K562 (cell line): Measurements from ENCODE around the gene CDK11A. TPM values are rescaled to one million over a fixed set of nuclear protein-coding genes. Genes with fewer than 3 reads are reported as not detected.

Experiments
- ATAC-seq: fragments of 200-7000 bp; cut with Tn5 transposase; 3 replicates; pipeline ENCODE4 v1.9.1; 2020; ENCODE audit warnings: moderate library complexity
- BruUV-seq: library from RNA; stranded (reverse); fragments of 400-500 nt; replicated peaks from 2 replicates; lab custom pipeline; 2021; lab: Mats Ljungman, UMichigan
- CTCF ChIA-PET: fragments of 300-600 bp; formaldehyde crosslinking; extraction: SDS; loops from one replicate; lab custom pipeline; 2021; ENCODE audit warnings: low intra/inter-chr PET ratio; lab: Yijun Ruan, JAX
- POLR2A ChIA-PET: fragments of 300-600, 350-650 bp; sonication (Branson Sonifier 250); formaldehyde crosslinking; extraction: SDS; loops from one replicate; lab custom pipeline; 2021; ENCODE audit warnings: antibody characterized with exemption, inconsistent platforms; lab: Yijun Ruan, JAX
- DNase-seq, 4 experiments: peaks; one replicate each; pipeline versions ENCODE4 v3.0.0 to v3.0.0-alpha.2; 2011 to 2018; ENCODE audit warnings: low spot score in 3 of 4, mixed read lengths in 3 of 4; ENCODE audit errors: extremely low read depth in 1 of 4
- FAIRE-seq: peaks from 2 replicates; lab custom pipeline; 2011; peaks lifted over from hg19 to GRCh38; lab: Jason Lieb, UNC
- H2AFZ ChIP-seq: 2 replicates; pipeline ENCODE4 v1.6.0; 2011; ENCODE audit warnings: low read depth, low read length, control low read depth, inconsistent platforms
- H3K27ac ChIP-seq: fragments of 200-600 bp; 3 replicates; pipeline ENCODE4 v1.8.0; 2011; ENCODE audit warnings: low read depth, mild to moderate bottlenecking, control low read depth, inconsistent platforms, low read length, moderate library complexity, mixed read lengths; ENCODE audit errors: extremely low read depth
- H3K27me3 ChIP-seq, 2 experiments: fragments of 300-600 bp in 1 of 2; 2 replicates in 1 of 2; 3 replicates in 1 of 2; pipeline versions ENCODE4 v1.6.0 to v1.8.0; 2011; ENCODE audit warnings: inconsistent platforms in 2 of 2, low read length in 2 of 2, mild to moderate bottlenecking in 1 of 2, mixed read lengths in 1 of 2, moderate library complexity in 1 of 2; ENCODE audit not compliant: control insufficient read depth in 2 of 2, insufficient read depth in 2 of 2
- H3K36me3 ChIP-seq: fragments of 300-600 bp; 3 replicates; pipeline ENCODE4 v1.8.0; 2011; ENCODE audit warnings: mild to moderate bottlenecking, low read length, inconsistent platforms; ENCODE audit not compliant: control insufficient read depth, insufficient read depth
- H3K4me1 ChIP-seq, 2 experiments: fragments of 200-600 bp in 1 of 2; replicated peaks in 1 of 2; 2 replicates in 1 of 2; 3 replicates in 1 of 2; pipeline versions ENCODE4 v1.5.1 to v1.8.0; 2011; ENCODE audit warnings: inconsistent platforms in 2 of 2, low read length in 2 of 2, mild to moderate bottlenecking in 1 of 2, mixed read lengths in 1 of 2, moderate library complexity in 1 of 2; ENCODE audit not compliant: control insufficient read depth in 2 of 2, insufficient read depth in 2 of 2
- H3K4me2 ChIP-seq: 2 replicates; pipeline ENCODE4 v1.6.1; 2011; ENCODE audit warnings: low read length, control low read depth, inconsistent platforms, mixed read lengths; ENCODE audit not compliant: insufficient read depth
- H3K4me3 ChIP-seq: fragments of 200-600 bp; sonication (generic), shearing (Covaris generic); 2 replicates; pipeline ENCODE4 v1.5.1; 2016; ENCODE audit warnings: control low read depth, inconsistent platforms
- H3K79me2 ChIP-seq: fragments of 200-600 bp; 3 replicates; pipeline ENCODE4 v1.8.0; 2011; ENCODE audit warnings: low read length, inconsistent platforms; ENCODE audit not compliant: control insufficient read depth, insufficient read depth
- H3K9ac ChIP-seq, 2 experiments: 2 replicates each; pipeline versions ENCODE4 v1.6.0 to v1.6.1; 2011; ENCODE audit warnings: low read depth in 2 of 2, low read length in 2 of 2, control low read depth in 1 of 2, inconsistent platforms in 1 of 2, mild to moderate bottlenecking in 1 of 2, mixed read lengths in 1 of 2; ENCODE audit not compliant: insufficient read depth in 1 of 2
- H3K9me1 ChIP-seq: one replicate; pipeline ENCODE4 v1.6.0; 2011; ENCODE audit warnings: inconsistent platforms, mild to moderate bottlenecking, low read length, moderate library complexity; ENCODE audit not compliant: control insufficient read depth, insufficient read depth
- H3K9me3 ChIP-seq: replicated peaks from 2 replicates; pipeline ENCODE4 v1.5.1; 2011; ENCODE audit warnings: low read depth, low read length, inconsistent platforms; ENCODE audit not compliant: control insufficient read depth, insufficient read depth
- H4K20me1 ChIP-seq: replicated peaks from 2 replicates; pipeline ENCODE4 v1.6.1; 2011; ENCODE audit warnings: low read length, inconsistent platforms, mixed read lengths; ENCODE audit not compliant: control insufficient read depth, insufficient read depth
- ARID3A ChIP-seq: IDR thresholded peaks from 2 replicates; pipeline ENCODE4 v1.6.1; 2012; ENCODE audit warnings: low read depth, low read length, improper control_type of control experiment, borderline replicate concordance
- DACH1 ChIP-seq: fragments of 450-650 bp; IDR thresholded peaks from 2 replicates; pipeline ENCODE4 v1.6.1; 2018; ENCODE audit not compliant: partially characterized antibody
- HDAC6 ChIP-seq: IDR thresholded peaks from 2 replicates; pipeline ENCODE4 v1.6.1; 2012; ENCODE audit warnings: low read depth, mild to moderate bottlenecking, control low read depth, inconsistent platforms, low read length, moderate library complexity
- IRF2 ChIP-seq: sonication (generic); formaldehyde crosslinking; IDR thresholded peaks from 2 replicates; pipeline ENCODE4 v1.8.1; 2022; ENCODE audit warnings: mild to moderate bottlenecking, missing genetic modification reagents
- KDM4B ChIP-seq, 2 experiments: fragments of 450-650 bp in 1 of 2; sonication (generic) in 1 of 2; IDR thresholded peaks; 2 replicates each; pipeline ENCODE4 v1.6.1; 2016 to 2017; ENCODE audit warnings: borderline replicate concordance in 2 of 2, antibody characterized with exemption in 1 of 2, low read depth in 1 of 2, mild to moderate bottlenecking in 1 of 2
- MLX ChIP-seq, 2 experiments: fragments of 450-650 bp in 1 of 2; sonication (generic) in 1 of 2; formaldehyde crosslinking; conservative IDR thresholded peaks; 2 replicates each; pipeline versions ENCODE4 v1.4.0 to v1.8.1; 2020 to 2022; ENCODE audit warnings: mild to moderate bottlenecking in 1 of 2, missing genetic modification reagents in 1 of 2
- NR3C1 ChIP-seq: sonication (generic); formaldehyde crosslinking; IDR thresholded peaks from 2 replicates; pipeline ENCODE4 v1.8.1; 2022; ENCODE audit warnings: missing genetic modification reagents
- RBM25 ChIP-seq: fragments of 200-400 bp; formaldehyde crosslinking; IDR thresholded peaks from 2 replicates; pipeline ENCODE4 v1.6.1; 2018; ENCODE audit warnings: low read length, low read depth, moderate library complexity; ENCODE audit not compliant: severe bottlenecking
- RFX1 ChIP-seq: fragments of 450-650 bp; IDR thresholded peaks from 2 replicates; pipeline ENCODE4 v1.6.1; 2016; ENCODE audit warnings: mild to moderate bottlenecking, moderate library complexity
- RREB1 ChIP-seq: fragments of 250-450 bp; sonication (Bioruptor Pico); IDR thresholded peaks from 2 replicates; pipeline ENCODE4 v1.4.0; 2020
- SNAPC5 ChIP-seq: fragments of 250-450 bp; sonication (Bioruptor Pico); IDR thresholded peaks from 2 replicates; pipeline ENCODE4 v1.8.0; 2021; ENCODE audit warnings: moderate library complexity, mild to moderate bottlenecking, inconsistent platforms
- TARDBP ChIP-seq: fragments of 450-650 bp; IDR thresholded peaks from 2 replicates; pipeline ENCODE4 v1.6.1; 2016
- ZNF165 ChIP-seq: fragments of 250-450 bp; sonication (Bioruptor Pico); IDR thresholded peaks from 2 replicates; pipeline ENCODE4 v1.4.0; 2020; ENCODE audit warnings: borderline replicate concordance
- ZNF174 ChIP-seq: fragments of 250-450 bp; sonication (Bioruptor Pico); IDR thresholded peaks from 2 replicates; pipeline ENCODE4 v1.4.0; 2020; ENCODE audit warnings: mild to moderate bottlenecking
- ZNF57 ChIP-seq: fragments of 450-650 bp; formaldehyde crosslinking; IDR thresholded peaks from 2 replicates; pipeline ENCODE4 v1.4.0; 2020; ENCODE audit warnings: mild to moderate bottlenecking, moderate library complexity
- ZNF668 ChIP-seq: fragments of 250-450 bp; sonication (Bioruptor Pico); IDR thresholded peaks from 2 replicates; pipeline ENCODE4 v1.8.0; 2022; ENCODE audit warnings: mild to moderate bottlenecking, inconsistent platforms
- WGBS: fragments of 100-300 bp; shearing (Covaris generic); methylation state at CpG from one replicate; pipeline ENCODE4 v1.1.6; 2016; ENCODE audit warnings: low coverage, mixed read lengths; ENCODE audit not compliant: insufficient coverage; ENCODE audit errors: missing lambda C conversion rate; 5-methylcytosine and 5-hydroxymethylcytosine counted together
- in situ Hi-C: fragments of 300-500 bp; cut with MboI; formaldehyde crosslinking; loops from 4 replicates; pipeline ENCODE4 v1.15.0; 2018; ENCODE audit warnings: inconsistent platforms, mixed read lengths
- intact Hi-C: fragments of 100-400 bp; cut with micrococcal nuclease; formaldehyde crosslinking; loops from 2 replicates; pipeline ENCODE4 v1.14.2; 2022
- polyA plus RNA-seq, 8 experiments: library from polyadenylated mRNA; depleted of rRNA in 4 of 8; stranded (reverse) in 5 of 8; unstranded in 3 of 8; fragments of >200 nt; fragmentation: Nextera tagmentation in 2 of 8; fragmentation: Illumina TruSeq in 1 of 8; extraction: Ambion mirVana in 2 of 8; extraction: Trizol in 1 of 8; gene quantifications; 2 replicates each; pipeline versions ENCODE4 v1.2.1 to v1.2.3, GENCODE V29; 2011 to 2014; ENCODE audit warnings: inconsistent platforms in 1 of 8, missing spikeins in 1 of 8
- total RNA-seq, 7 experiments: library from RNA; depleted of rRNA in 6 of 7; stranded (reverse); fragments of >200 nt in 6 of 7; fragmentation: Illumina TruSeq in 2 of 7; extraction: Trizol in 2 of 7; gene quantifications; 2 replicates each; pipeline versions ENCODE4 v1.2.1 to v1.2.3, GENCODE V29; 2011 to 2021; ENCODE audit warnings: low replicate concordance in 1 of 7

CDK11A gene
- total and polyA plus RNA-seq, 9 of the 15 experiments (the other 6 are each of a cell fraction or from before 2014, with no cell fraction given) = 4.5 to 71.0 (median 43.9) TPM

- peak in 2 of 4 experiments; percentile 6 to 8 for DNase-seq
- WGBS = 68% methylated on average over 10 of the region's 11 CpGs
- ATAC-seq = no peak
- Histone ChIP-seq H3K9me1 (peaks cover 6% of the 10 kb centered on the region), H3K27ac (no peak overlapping the region), H3K4me2 (no peak overlapping the region), H3K4me1 (peaks cover 3 to 39% of the 10 kb centered on the region in 2 experiments; a peak in 4 of 5 replicates), H3K79me2 (peaks cover 34% of the 10 kb centered on the region), H3K9me3 (peaks cover 4% of the 10 kb centered on the region), H3K4me3 (no peak overlapping the region), H3K36me3 (no peaks in the 10 kb centered on the region), H4K20me1 (0 out of 2 replicates have a peak, but pooled peaks cover 2% of the 10 kb centered on the region), H3K27me3 (no peaks in the 10 kb centered on the region), H3K9ac (peak overlapping the region in 1 of 2 experiments; percentile 80; a peak in 2 of 4 replicates), H2AFZ (no peak overlapping the region)
- no peak for FAIRE-seq
- BruUV-seq = no TSS peak
- CTCF ChIA-PET = no interaction called here
- in situ Hi-C loops (no loop called here), intact Hi-C loops (no loop called here)
- POLR2A ChIA-PET = no interaction called here
- TF ChIP-seq SNAPC5 (CRISPR knock-in tag) (no peak), ZNF668 (no peak), NR3C1 (no peak), ZNF165 (CRISPR knock-in tag) (no peak), RREB1 (CRISPR knock-in tag) (no peak), TARDBP (no peak), DACH1 (no peak), RFX1 (no peak), RBM25 (no peak), IRF2 (CRISPR knock-in tag) (no peak), KDM4B (IDR thresholded peaks at IDR 0.05; ENCODE audit: borderline replicate concordance in 2 of 2, low read depth in 1 of 2) (no peak), ARID3A (no peak), MLX (CRISPR knock-in tag; conservative IDR thresholded peaks at IDR 0.05) (no peak), HDAC6 (no peak), ZNF57 (CRISPR knock-in tag) (no peak), ZNF174 (no peak)
Measured at GRCh38 chr1:1680912-1681273, 43.3 kb downstream of the CDK11A start.
